ENCODE measurements around the gene RP9. TPM values are rescaled to one million over a fixed set of nuclear protein-coding genes. Genes with fewer than 3 reads are reported as not detected.

Gene RP9
- total and polyA plus RNA-seq, 2 of the 4 experiments (the other 2 are of a cell fraction) = 9.5 to 18.1 TPM

GRCh38 chr7:33145156-33145555 is 36.0 kb upstream of the RP9 start:
- Histone ChIP-seq H2AFZ (replicated peaks; ENCODE audit: low read length, poor library complexity) (no peak overlapping the region), H3K79me1 (ENCODE audit: low read depth in 1 of 2, low read length in 2 of 2) (peaks cover 0 to 8% of the 10 kb centered on the region in 2 experiments; a peak in 2 of 4 replicates), H3K27ac (ENCODE audit: insufficient read depth, low read length) (no peak overlapping the region), H3K9me1 (ENCODE audit: insufficient read depth, low read length) (no peaks in the 10 kb centered on the region), H2BK5ac (ENCODE audit: low read depth, low read length, poor library complexity, severe bottlenecking) (no peak overlapping the region), H2BK20ac (ENCODE audit: low read depth, low read length) (no peak overlapping the region), H3K9ac (ENCODE audit: low read depth, low read length) (no peak overlapping the region), H2BK15ac (ENCODE audit: low read depth, low read length) (no peak overlapping the region), H3K9me3 (ENCODE audit: control insufficient read depth, insufficient read depth, low read length) (no peaks in the 10 kb centered on the region), H3K56ac (ENCODE audit: extremely low read depth, insufficient read depth, low read length) (no peak overlapping the region), H4K5ac (ENCODE audit: low read depth, low read length) (no peak overlapping the region), H2AK5ac (ENCODE audit: low read depth, low read length) (no peak overlapping the region), H3K18ac (ENCODE audit: low read depth, low read length) (no peak overlapping the region), H4K20me1 (ENCODE audit: insufficient read depth, low read length) (peaks cover 4% of the 10 kb centered on the region; the same call in 1 of the 2 replicates), H4K91ac (ENCODE audit: insufficient read depth, low read depth, low read length) (no peak overlapping the region), H3K4ac (ENCODE audit: low read depth, low read length) (no peak overlapping the region), H2AK9ac (replicated peaks; ENCODE audit: low read depth, low read length, poor library complexity) (no peak overlapping the region), H3K4me1 (ENCODE audit: control insufficient read depth, insufficient read depth, low read length) (peaks cover 2% of the 10 kb centered on the region; the same call in 1 of the 2 replicates), H3K14ac (replicated peaks; ENCODE audit: low read depth, low read length) (no peak overlapping the region), H2BK120ac (ENCODE audit: low read depth, low read length) (no peak overlapping the region), H3K4me2 (ENCODE audit: low read depth, low read length) (no peak overlapping the region), H3K36me3 (ENCODE audit: control insufficient read depth, insufficient read depth, low read length) (no peaks in the 10 kb centered on the region), H3K23ac (ENCODE audit: low read depth, low read length) (no peak overlapping the region), H3K27me3 (ENCODE audit: control insufficient read depth, insufficient read depth, low read length) (no peaks in the 10 kb centered on the region), H3K4me3 (ENCODE audit: insufficient read depth, low read depth, low read length) (no peak overlapping the region), H4K8ac (ENCODE audit: low read depth in 2 of 2, low read length in 2 of 2) (no peak overlapping the region)
- no TSS peak for BruUV-seq (replicated peaks)
- DNase-seq = no peak
- no CpG with 5 or more reads among the region's 5 CpGs for WGBS, 2 experiments (ENCODE audit: extremely low coverage in 2 of 2, insufficient read length in 1 of 2)
- ATAC-seq (ENCODE audit: low read depth) = no peak
- dilution Hi-C loops (cut with HindIII; ENCODE audit: low sequenced_read_pairs, unreplicated experiment) = no loop called here
- TF ChIP-seq CHD1 (IDR thresholded peaks at IDR 0.05; ENCODE audit: low read depth, low read length) (no peak), BHLHE40 (IDR thresholded peaks at IDR 0.05; ENCODE audit: low read depth, low read length) (no peak), SMC3 (IDR thresholded peaks at IDR 0.05; ENCODE audit: low read depth, low read length) (no peak)
- CTCF ChIA-PET = no interaction called here
- in situ Hi-C loops (cut with MboI; ENCODE audit: low sequenced_read_pairs) = no loop called here
- POLR2A ChIA-PET (ENCODE audit: unreplicated experiment) = no interaction called here
- intact Hi-C loops (cut with micrococcal nuclease) = no loop called here
